Adrenal gland (tissue), 12 donors: ENCODE results near the gene GALNT5. TPM values are rescaled to one million over a fixed set of nuclear protein-coding genes. Genes with fewer than 3 reads are reported as not detected.

Experiments
- DNase-seq, 7 donors: peaks; one replicate each; pipeline ENCODE4 v3.0.0-alpha.2; 2019 to 2020
- H3K27ac ChIP-seq, 5 donors: fragments of 200-600 bp; sonication (generic) in 4 of 5; 1 replicate in 3 of 5; 2 replicates in 2 of 5; pipeline versions ENCODE4 v1.5.1 to v1.8.0; 2016 to 2020; ENCODE audit warnings: mild to moderate bottlenecking in 1 of 5
- H3K27me3 ChIP-seq: fragments of 200-600 bp; 2 replicates; pipeline ENCODE4 v1.8.0; 2021
- H3K36me3 ChIP-seq, 2 donors: fragments of 200-600 bp; replicated peaks in 1 of 2; 1 replicate in 1 of 2; 2 replicates in 1 of 2; pipeline versions ENCODE4 v1.5.1 to v1.8.0; 2018 to 2022
- H3K4me1 ChIP-seq, 2 donors: fragments of 200-600 bp; replicated peaks in 1 of 2; 1 replicate in 1 of 2; 2 replicates in 1 of 2; pipeline versions ENCODE4 v1.5.1 to v1.8.0; 2018 to 2021
- H3K4me3 ChIP-seq, 4 donors: fragments of 200-600 bp; sonication (generic) in 3 of 4; one replicate each; pipeline ENCODE4 v1.5.1; 2016 to 2018
- H3K9me3 ChIP-seq, 3 donors: fragments of 200-600 bp; sonication (generic) in 1 of 3; replicated peaks in 1 of 3; 1 replicate in 2 of 3; 2 replicates in 1 of 3; pipeline versions ENCODE4 v1.5.1 to v1.8.0; 2016 to 2021
- POLR2A ChIP-seq, 2 donors: fragments of 450-650 bp; IDR thresholded peaks; one replicate each; pipeline ENCODE4 v1.6.1; 2017; ENCODE audit warnings: antibody characterized with exemption in 2 of 2, mild to moderate bottlenecking in 2 of 2, moderate library complexity in 1 of 2
- WGBS, 4 donors: extraction: QIAGEN DNeasy Blood & Tissue Kit in 2 of 4; methylation state at CpG; one replicate each; pipeline versions ENCODE4 v1.1.5 to v1.1.7; 2013 to 2017; 5-methylcytosine and 5-hydroxymethylcytosine counted together
- intact Hi-C, 2 donors: fragments of 100-400 bp; cut with DNase I; formaldehyde crosslinking; loops; one replicate each; pipeline versions ENCODE4 v1.14.1 to v1.15.0; 2022 to 2023
- polyA plus RNA-seq, 3 donors: library from polyadenylated mRNA; stranded (reverse); fragments of 200-250 nt in 2 of 3; fragments of 350-450 nt in 1 of 3; fragmentation: Illumina TruSeq in 1 of 3; extraction: RNeasy Lipid Tissue Mini Kit (QIAGEN cat#74804) in 1 of 3; gene quantifications; one replicate each; pipeline ENCODE4 v1.2.3, GENCODE V29; 2013 to 2014
- total RNA-seq, 9 donors: library from RNA; depleted of rRNA in 4 of 9; stranded (reverse); fragments of >200 nt in 4 of 9; fragments of 120-200 nt in 1 of 9; fragmentation: NEBNext Ultra II Directional in 1 of 9; extraction: Animal tissue kit (Norgen Biotek cat#: 25700) in 1 of 9; gene quantifications; one replicate each; pipeline versions ENCODE4 v1.1.0 to v1.2.4, GENCODE V29; 2013 to 2023
- TF ChIP-seq, protein P1 (sequence below), 6 experiments: fragments of 450-650 bp in 4 of 6; fragments of 200-600 bp in 2 of 6; sonication (generic) in 1 of 6; IDR thresholded peaks; 1 replicate in 5 of 6; 2 replicates in 1 of 6; pipeline versions ENCODE4 v1.5.1 to v1.8.0; 2016 to 2021; ENCODE audit warnings: antibody characterized with exemption in 6 of 6, mild to moderate bottlenecking in 2 of 6, moderate library complexity in 1 of 6
- donor health status: healthy with polysubstance abuse.
- donor health status: Bipolar disorder and iron deficiency.
- donor health status: DM: yes; HTN: yes; CAD: no.
- donor health status: DM: no; HTN: no; CAD: no.
- donor health status: DM: no; HTN: no; CAD: no.
- donor health status: DM: yes; HTN: yes; CAD: no.

The GALNT5 gene
- total and polyA plus RNA-seq, 12 donors, result under 0.01 to 0.22 (median 0.07) TPM; not detected in 3

DNA sequence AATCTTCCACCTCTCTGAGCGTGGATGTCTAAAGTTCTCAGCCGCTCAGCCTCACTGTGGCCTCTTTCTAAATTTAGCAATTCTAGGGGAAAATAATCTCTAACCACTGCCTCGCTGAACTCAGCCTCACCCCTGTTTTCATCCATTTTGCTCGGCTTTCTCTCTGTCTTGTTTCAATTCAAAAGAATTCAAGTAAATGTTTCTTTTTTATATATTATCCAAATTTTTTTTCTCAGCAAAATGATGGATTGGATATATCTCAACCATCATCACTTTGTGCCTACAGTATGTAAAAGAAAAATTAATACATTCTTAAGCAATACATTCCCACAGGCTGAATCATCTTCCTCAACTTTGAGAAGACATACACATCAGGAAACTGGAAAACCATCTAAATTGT lies 24.0 kb upstream of the GALNT5 start:
- TF ChIP-seq POLR2A (IDR thresholded peaks at IDR 0.05), result no peak
- TF ChIP-seq, protein P1, sequence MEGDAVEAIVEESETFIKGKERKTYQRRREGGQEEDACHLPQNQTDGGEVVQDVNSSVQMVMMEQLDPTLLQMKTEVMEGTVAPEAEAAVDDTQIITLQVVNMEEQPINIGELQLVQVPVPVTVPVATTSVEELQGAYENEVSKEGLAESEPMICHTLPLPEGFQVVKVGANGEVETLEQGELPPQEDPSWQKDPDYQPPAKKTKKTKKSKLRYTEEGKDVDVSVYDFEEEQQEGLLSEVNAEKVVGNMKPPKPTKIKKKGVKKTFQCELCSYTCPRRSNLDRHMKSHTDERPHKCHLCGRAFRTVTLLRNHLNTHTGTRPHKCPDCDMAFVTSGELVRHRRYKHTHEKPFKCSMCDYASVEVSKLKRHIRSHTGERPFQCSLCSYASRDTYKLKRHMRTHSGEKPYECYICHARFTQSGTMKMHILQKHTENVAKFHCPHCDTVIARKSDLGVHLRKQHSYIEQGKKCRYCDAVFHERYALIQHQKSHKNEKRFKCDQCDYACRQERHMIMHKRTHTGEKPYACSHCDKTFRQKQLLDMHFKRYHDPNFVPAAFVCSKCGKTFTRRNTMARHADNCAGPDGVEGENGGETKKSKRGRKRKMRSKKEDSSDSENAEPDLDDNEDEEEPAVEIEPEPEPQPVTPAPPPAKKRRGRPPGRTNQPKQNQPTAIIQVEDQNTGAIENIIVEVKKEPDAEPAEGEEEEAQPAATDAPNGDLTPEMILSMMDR (IDR thresholded peaks at IDR 0.05), result no peak
- H3K4me3 ChIP-seq, result no peak overlapping the region
- H3K9me3 ChIP-seq, result no peaks in the 10 kb centered on the region
- no peak overlapping the region for H3K27ac ChIP-seq
- intact Hi-C loops, result no loop called here
- H3K4me1 ChIP-seq, result peaks cover 0 to 5% of the 10 kb centered on the region in 2 donors
- no peak for DNase-seq
- 81 to 93% (median 82%) methylated on average over 4 of the region's 4 CpGs for WGBS, 4 donors
- H3K27me3 ChIP-seq, result no peaks in the 10 kb centered on the region
- H3K36me3 ChIP-seq, result no peaks in the 10 kb centered on the region

DNA sequence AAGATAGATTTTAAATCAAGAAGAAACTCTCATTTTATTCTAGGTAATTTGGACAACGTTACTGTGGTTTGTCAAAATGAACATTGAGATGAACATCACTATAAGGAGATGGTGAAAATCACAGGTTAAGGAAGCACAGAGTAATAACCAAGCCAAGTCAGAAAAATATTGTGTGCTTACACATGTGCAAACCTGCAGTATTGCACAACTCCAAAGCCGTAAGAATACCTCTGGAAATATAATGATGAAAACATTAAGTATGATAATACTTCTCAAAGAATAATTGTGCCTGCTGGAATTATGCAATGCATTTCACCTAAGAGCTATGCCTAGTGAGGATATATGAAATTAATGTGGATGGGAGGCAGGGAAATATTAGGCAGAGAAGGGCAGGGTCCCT lies 21.1 kb upstream of the GALNT5 start:
- no peaks in the 10 kb centered on the region for H3K4me1 ChIP-seq
- H3K27ac ChIP-seq, result no peak overlapping the region
- intact Hi-C loops, result no loop called here
- H3K27me3 ChIP-seq, result no peaks in the 10 kb centered on the region
- TF ChIP-seq, protein P1 (IDR thresholded peaks at IDR 0.05), result no peak
- no peak for TF ChIP-seq POLR2A (IDR thresholded peaks at IDR 0.05)
- H3K4me3 ChIP-seq, result no peak overlapping the region
- no peaks in the 10 kb centered on the region for H3K9me3 ChIP-seq
- no peaks in the 10 kb centered on the region for H3K36me3 ChIP-seq
- 68 to 81% (median 76%) methylated on average over 2 of the region's 2 CpGs for WGBS, 4 donors
- no peak for DNase-seq

DNA sequence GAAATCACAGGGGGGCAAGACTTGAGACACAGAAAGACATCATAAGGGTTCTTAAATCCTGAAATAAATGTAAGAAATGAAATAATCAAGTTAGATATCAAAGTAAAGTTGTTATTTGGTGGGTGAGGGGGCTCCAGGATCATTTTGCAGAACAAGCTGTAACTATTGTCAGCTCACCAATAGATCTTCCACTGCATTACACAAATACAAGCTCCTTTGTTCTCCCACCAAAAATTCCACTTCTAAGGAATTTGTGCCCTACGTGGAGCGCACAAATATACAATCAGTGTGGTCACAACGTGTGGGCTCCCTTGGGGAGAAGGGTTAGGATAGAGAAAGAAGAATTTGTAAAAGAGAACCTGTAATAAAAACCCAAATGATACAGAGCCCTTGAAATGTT lies 19.2 kb upstream of the GALNT5 start:
- H3K27ac ChIP-seq, result no peak overlapping the region
- no peaks in the 10 kb centered on the region for H3K36me3 ChIP-seq
- H3K27me3 ChIP-seq, result no peaks in the 10 kb centered on the region
- TF ChIP-seq, protein P1 (IDR thresholded peaks at IDR 0.05), result no peak
- no peak for TF ChIP-seq POLR2A (IDR thresholded peaks at IDR 0.05)
- no peaks in the 10 kb centered on the region for H3K4me1 ChIP-seq
- H3K4me3 ChIP-seq, result no peak overlapping the region
- intact Hi-C loops, result no loop called here
- 70 to 73% (median 71%) methylated on average over 3 of the region's 3 CpGs for WGBS, 4 donors
- H3K9me3 ChIP-seq, result no peaks in the 10 kb centered on the region
- no peak for DNase-seq

DNA sequence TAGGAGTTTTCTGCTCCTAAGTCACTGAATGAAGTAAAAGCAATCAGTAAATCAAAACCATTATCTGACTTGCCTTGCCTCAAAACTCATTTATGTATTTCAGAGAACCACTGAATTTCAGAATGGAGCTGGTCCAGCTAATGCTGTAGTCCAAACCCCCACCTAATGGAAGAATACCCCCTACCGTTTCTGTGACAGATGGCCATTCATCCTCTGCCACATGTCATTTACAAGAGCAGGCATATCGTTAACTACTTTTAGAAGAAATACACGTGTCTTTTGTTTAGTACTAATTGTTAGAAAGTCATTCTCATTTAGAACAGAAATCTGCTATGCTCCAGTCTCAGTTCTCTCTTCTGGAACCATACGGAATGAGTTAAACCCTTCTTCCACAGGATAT lies 12.8 kb upstream of the GALNT5 start:
- DNase-seq, result no peak
- TF ChIP-seq, protein P1 (IDR thresholded peaks at IDR 0.05), result no peak
- Histone ChIP-seq H3K27ac (no peak overlapping the region), H3K4me3 (no peak overlapping the region), H3K4me1 (no peaks in the 10 kb centered on the region), H3K9me3 (no peaks in the 10 kb centered on the region), H3K36me3 (no peaks in the 10 kb centered on the region), H3K27me3 (no peaks in the 10 kb centered on the region)
- whole genome bisulfite sequencing, 4 donors, result 57 to 65% (median 61%) methylated on average over 4 of the region's 4 CpGs
- intact Hi-C loops, result no loop called here
